ENCODE results near the gene RHBDL2.

RHBDL2 gene

DNA sequence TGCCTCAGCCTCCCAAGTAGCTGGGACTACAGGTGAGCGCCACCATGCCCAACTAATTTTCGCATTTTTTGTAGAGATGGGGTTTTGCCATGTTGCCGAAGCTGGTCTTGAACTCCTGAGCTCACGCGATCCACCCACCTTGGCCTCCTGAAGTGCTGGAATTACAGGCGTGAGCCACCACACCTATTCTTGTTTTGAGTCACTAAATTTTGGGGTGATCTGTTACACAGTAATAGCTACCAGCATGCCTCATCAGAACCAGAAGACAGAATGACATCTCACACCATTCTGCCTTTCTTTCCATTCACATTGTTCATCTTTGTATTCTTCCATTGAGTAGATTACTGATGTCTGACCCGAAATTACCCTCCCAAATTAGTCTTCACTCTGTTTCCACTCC lies 9.1 kb downstream of the RHBDL2 start:
- Histone ChIP-seq H3K27me3 (ENCODE audit: insufficient read depth, low read length, poor library complexity, severe bottlenecking) (no peaks in the 10 kb centered on the region), H4K20me1 (ENCODE audit: insufficient read depth, low read length, poor library complexity, severe bottlenecking) (no peaks in the 10 kb centered on the region), H3F3A (ENCODE audit: low read depth) (no peaks in the 10 kb centered on the region), H3K9me2 (replicated peaks; ENCODE audit: low read depth, low read length) (no peaks in the 10 kb centered on the region), H3K36me3 (ENCODE audit: insufficient read depth, low read length) (no peaks in the 10 kb centered on the region), H3K79me2 (ENCODE audit: insufficient read depth, low read length) (no peaks in the 10 kb centered on the region), H3K9me3 (ENCODE audit: insufficient read depth, low read depth, low read length) (no peaks in the 10 kb centered on the region), H2AFZ (ENCODE audit: low read length) (no peak overlapping the region), H3K4me2 (ENCODE audit: low read depth, low read length, poor library complexity, severe bottlenecking) (no peak overlapping the region), H3K9ac (ENCODE audit: low read depth, low read length, poor library complexity, severe bottlenecking) (no peak overlapping the region), H3K4me3 (ENCODE audit: low read length, poor library complexity, severe bottlenecking) (no peak overlapping the region), H3K4me1 (ENCODE audit: insufficient read depth, low read length, poor library complexity, severe bottlenecking) (no peaks in the 10 kb centered on the region)
- TF ChIP-seq, protein P1, sequence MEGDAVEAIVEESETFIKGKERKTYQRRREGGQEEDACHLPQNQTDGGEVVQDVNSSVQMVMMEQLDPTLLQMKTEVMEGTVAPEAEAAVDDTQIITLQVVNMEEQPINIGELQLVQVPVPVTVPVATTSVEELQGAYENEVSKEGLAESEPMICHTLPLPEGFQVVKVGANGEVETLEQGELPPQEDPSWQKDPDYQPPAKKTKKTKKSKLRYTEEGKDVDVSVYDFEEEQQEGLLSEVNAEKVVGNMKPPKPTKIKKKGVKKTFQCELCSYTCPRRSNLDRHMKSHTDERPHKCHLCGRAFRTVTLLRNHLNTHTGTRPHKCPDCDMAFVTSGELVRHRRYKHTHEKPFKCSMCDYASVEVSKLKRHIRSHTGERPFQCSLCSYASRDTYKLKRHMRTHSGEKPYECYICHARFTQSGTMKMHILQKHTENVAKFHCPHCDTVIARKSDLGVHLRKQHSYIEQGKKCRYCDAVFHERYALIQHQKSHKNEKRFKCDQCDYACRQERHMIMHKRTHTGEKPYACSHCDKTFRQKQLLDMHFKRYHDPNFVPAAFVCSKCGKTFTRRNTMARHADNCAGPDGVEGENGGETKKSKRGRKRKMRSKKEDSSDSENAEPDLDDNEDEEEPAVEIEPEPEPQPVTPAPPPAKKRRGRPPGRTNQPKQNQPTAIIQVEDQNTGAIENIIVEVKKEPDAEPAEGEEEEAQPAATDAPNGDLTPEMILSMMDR (conservative IDR thresholded peaks at IDR 0.05; ENCODE audit: low read length) = no peak
- no peak for TF ChIP-seq EZH2phosphoT487 (IDR thresholded peaks at IDR 0.05; ENCODE audit: borderline replicate concordance)

DNA sequence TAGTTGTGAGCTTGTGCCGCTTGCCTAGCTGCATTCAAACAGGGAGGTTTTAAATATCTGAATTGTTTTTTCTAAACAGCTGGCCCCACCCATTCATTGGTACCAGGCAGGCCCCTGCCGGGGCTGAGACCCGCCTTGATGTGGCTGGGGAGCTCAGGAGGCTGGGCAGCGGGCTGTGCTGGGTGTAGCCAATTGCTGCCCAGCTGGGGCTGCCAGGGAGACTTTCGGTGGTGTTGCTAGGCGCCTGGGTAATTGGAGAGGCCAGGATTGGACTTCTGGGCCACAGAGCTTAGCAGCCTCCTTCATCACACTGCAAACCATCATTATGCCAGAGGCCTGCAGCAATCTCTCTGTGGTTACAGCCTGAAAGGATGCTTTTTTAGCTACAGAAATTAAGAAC lies 12.2 kb downstream of the RHBDL2 start:
- Histone ChIP-seq H4K20me1 (ENCODE audit: insufficient read depth, low read length, poor library complexity, severe bottlenecking) (no peaks in the 10 kb centered on the region), H3K9me2 (replicated peaks; ENCODE audit: low read depth, low read length) (no peaks in the 10 kb centered on the region), H3K4me1 (ENCODE audit: insufficient read depth, low read length, poor library complexity, severe bottlenecking) (no peaks in the 10 kb centered on the region), H3K79me2 (ENCODE audit: insufficient read depth, low read length) (no peaks in the 10 kb centered on the region), H3K9ac (ENCODE audit: low read depth, low read length, poor library complexity, severe bottlenecking) (no peak overlapping the region), H3K4me2 (ENCODE audit: low read depth, low read length, poor library complexity, severe bottlenecking) (no peak overlapping the region), H3F3A (ENCODE audit: low read depth) (no peaks in the 10 kb centered on the region), H3K9me3 (ENCODE audit: insufficient read depth, low read depth, low read length) (no peaks in the 10 kb centered on the region), H3K27me3 (ENCODE audit: insufficient read depth, low read length, poor library complexity, severe bottlenecking) (no peaks in the 10 kb centered on the region), H3K36me3 (ENCODE audit: insufficient read depth, low read length) (no peaks in the 10 kb centered on the region), H3K4me3 (ENCODE audit: low read length, poor library complexity, severe bottlenecking) (no peak overlapping the region), H2AFZ (ENCODE audit: low read length) (no peak overlapping the region)
- TF ChIP-seq, protein P1 (conservative IDR thresholded peaks at IDR 0.05; ENCODE audit: low read length) = no peak
- no peak for TF ChIP-seq EZH2phosphoT487 (IDR thresholded peaks at IDR 0.05; ENCODE audit: borderline replicate concordance)

- H3K79me2 ChIP-seq (ENCODE audit: insufficient read depth, low read length) = no peaks in the 10 kb centered on the region
- no peak for TF ChIP-seq EZH2phosphoT487 (IDR thresholded peaks at IDR 0.05; ENCODE audit: borderline replicate concordance)
- TF ChIP-seq, protein P1 (conservative IDR thresholded peaks at IDR 0.05; ENCODE audit: low read length) = no peak
- H3K27me3 ChIP-seq (ENCODE audit: insufficient read depth, low read length, poor library complexity, severe bottlenecking) = no peaks in the 10 kb centered on the region
- H3K9me2 ChIP-seq (replicated peaks; ENCODE audit: low read depth, low read length) = no peaks in the 10 kb centered on the region
- no peaks in the 10 kb centered on the region for H3F3A ChIP-seq (ENCODE audit: low read depth)
- H2AFZ ChIP-seq (ENCODE audit: low read length) = no peak overlapping the region
- H4K20me1 ChIP-seq (ENCODE audit: insufficient read depth, low read length, poor library complexity, severe bottlenecking) = no peaks in the 10 kb centered on the region
- H3K36me3 ChIP-seq (ENCODE audit: insufficient read depth, low read length) = no peaks in the 10 kb centered on the region
- H3K4me3 ChIP-seq (ENCODE audit: low read length, poor library complexity, severe bottlenecking) = no peak overlapping the region
- H3K9me3 ChIP-seq (ENCODE audit: insufficient read depth, low read depth, low read length) = no peaks in the 10 kb centered on the region
- H3K9ac ChIP-seq (ENCODE audit: low read depth, low read length, poor library complexity, severe bottlenecking) = no peak overlapping the region
- H3K4me2 ChIP-seq (ENCODE audit: low read depth, low read length, poor library complexity, severe bottlenecking) = no peak overlapping the region
- no peaks in the 10 kb centered on the region for H3K4me1 ChIP-seq (ENCODE audit: insufficient read depth, low read length, poor library complexity, severe bottlenecking)
Observed at GRCh38 chr1:38929054-38929453, 12.6 kb downstream of the RHBDL2 start.

All from Loucy (cell line).